OCI-LY1 (cell line): ENCODE results near the gene PLEKHG3.

ENCODE experiments used
- H2AFZ ChIP-seq: fragments of 200-600 bp; sonication (generic), shearing (Covaris generic); 2 replicates; pipeline ENCODE4 v1.6.0; 2014; ENCODE audit warnings: antibody characterized with exemption, mild to moderate bottlenecking, low read length
- H3F3A ChIP-seq: fragments of 200-600 bp; sonication (generic), shearing (Covaris generic); 2 replicates; pipeline ENCODE4 v1.6.0; 2014; ENCODE audit warnings: mild to moderate bottlenecking, antibody characterized with exemption, low read length, moderate library complexity; ENCODE audit not compliant: insufficient read depth
- H3K27ac ChIP-seq: fragments of 200-600 bp; sonication (generic); 2 replicates; pipeline ENCODE4 v1.5.1; 2014; ENCODE audit warnings: low read length, mixed run types, mild to moderate bottlenecking, low read depth; ENCODE audit not compliant: poor library complexity, severe bottlenecking
- H3K27me3 ChIP-seq: fragments of 200-600 bp; sonication (generic); 2 replicates; pipeline ENCODE4 v1.6.0; 2014; ENCODE audit warnings: antibody characterized with exemption, mild to moderate bottlenecking, low read length, moderate library complexity; ENCODE audit not compliant: insufficient read depth
- H3K36me3 ChIP-seq: fragments of 200-600 bp; sonication (generic); 2 replicates; pipeline ENCODE4 v1.6.1; 2014; ENCODE audit warnings: mild to moderate bottlenecking, antibody characterized with exemption, low read length, moderate library complexity, mixed read lengths; ENCODE audit not compliant: insufficient read depth
- H3K4me1 ChIP-seq: fragments of 200-600 bp; sonication (generic); 2 replicates; pipeline ENCODE4 v1.5.1; 2014; ENCODE audit warnings: mild to moderate bottlenecking, low read length, moderate library complexity; ENCODE audit not compliant: insufficient read depth, severe bottlenecking
- H3K4me2 ChIP-seq: fragments of 200-600 bp; sonication (generic), shearing (Covaris generic); 2 replicates; pipeline ENCODE4 v1.6.1; 2014; ENCODE audit warnings: low read length
- H3K4me3 ChIP-seq: fragments of 200-600 bp; sonication (generic); 2 replicates; pipeline ENCODE4 v1.5.1; 2014; ENCODE audit warnings: low read length, low read depth, mild to moderate bottlenecking, mixed read lengths; ENCODE audit not compliant: poor library complexity, severe bottlenecking
- H3K79me2 ChIP-seq: fragments of 200-600 bp; shearing (Covaris generic); 2 replicates; pipeline ENCODE4 v1.6.1; 2016; ENCODE audit warnings: mixed run types, low read length, mixed read lengths; ENCODE audit not compliant: insufficient read depth
- H3K9ac ChIP-seq: fragments of 200-600 bp; sonication (generic), shearing (Covaris generic); 2 replicates; pipeline ENCODE4 v1.6.1; 2014; ENCODE audit warnings: mild to moderate bottlenecking, low read length, mixed read lengths
- H3K9me2 ChIP-seq: fragments of 200-600 bp; sonication (generic), shearing (Covaris generic); 2 replicates; pipeline ENCODE4 v1.6.1; 2014; ENCODE audit warnings: low read depth, mild to moderate bottlenecking, low read length, mixed read lengths
- H3K9me3 ChIP-seq: fragments of 200-600 bp; shearing (Covaris generic); 2 replicates; pipeline ENCODE4 v1.6.1; 2014; ENCODE audit warnings: low read length, mixed read lengths
- H4K20me1 ChIP-seq: fragments of 200-600 bp; sonication (generic), shearing (Covaris generic); 2 replicates; pipeline ENCODE4 v1.6.0; 2016; ENCODE audit warnings: mild to moderate bottlenecking, low read length; ENCODE audit not compliant: insufficient read depth
- EZH2 ChIP-seq: fragments of 200-600 bp; sonication (generic), shearing (Covaris generic); IDR thresholded peaks from 2 replicates; pipeline ENCODE4 v1.8.0; 2017; ENCODE audit warnings: borderline replicate concordance, mixed run types, mild to moderate bottlenecking, antibody characterized with exemption, low read length, moderate library complexity, mixed read lengths
- TF ChIP-seq, protein P1 (sequence below): fragments of 200-600 bp; sonication (generic), shearing (Covaris generic); IDR thresholded peaks from 2 replicates; pipeline ENCODE4 v1.5.1; 2017; ENCODE audit warnings: mild to moderate bottlenecking, antibody characterized with exemption, low read length, moderate library complexity, mixed read lengths

PLEKHG3 gene

GRCh38 chr14:64674829-64675228 is 29.4 kb upstream of the PLEKHG3 start:
- no peak overlapping the region for H3K4me2 ChIP-seq
- no peaks in the 10 kb centered on the region for H4K20me1 ChIP-seq
- TF ChIP-seq, protein P1, sequence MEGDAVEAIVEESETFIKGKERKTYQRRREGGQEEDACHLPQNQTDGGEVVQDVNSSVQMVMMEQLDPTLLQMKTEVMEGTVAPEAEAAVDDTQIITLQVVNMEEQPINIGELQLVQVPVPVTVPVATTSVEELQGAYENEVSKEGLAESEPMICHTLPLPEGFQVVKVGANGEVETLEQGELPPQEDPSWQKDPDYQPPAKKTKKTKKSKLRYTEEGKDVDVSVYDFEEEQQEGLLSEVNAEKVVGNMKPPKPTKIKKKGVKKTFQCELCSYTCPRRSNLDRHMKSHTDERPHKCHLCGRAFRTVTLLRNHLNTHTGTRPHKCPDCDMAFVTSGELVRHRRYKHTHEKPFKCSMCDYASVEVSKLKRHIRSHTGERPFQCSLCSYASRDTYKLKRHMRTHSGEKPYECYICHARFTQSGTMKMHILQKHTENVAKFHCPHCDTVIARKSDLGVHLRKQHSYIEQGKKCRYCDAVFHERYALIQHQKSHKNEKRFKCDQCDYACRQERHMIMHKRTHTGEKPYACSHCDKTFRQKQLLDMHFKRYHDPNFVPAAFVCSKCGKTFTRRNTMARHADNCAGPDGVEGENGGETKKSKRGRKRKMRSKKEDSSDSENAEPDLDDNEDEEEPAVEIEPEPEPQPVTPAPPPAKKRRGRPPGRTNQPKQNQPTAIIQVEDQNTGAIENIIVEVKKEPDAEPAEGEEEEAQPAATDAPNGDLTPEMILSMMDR, result no peak
- no peak for TF ChIP-seq EZH2
- no peak overlapping the region for H3K27ac ChIP-seq
- no peak overlapping the region for H2AFZ ChIP-seq
- H3K9ac ChIP-seq, result no peak overlapping the region
- H3K4me1 ChIP-seq, result no peaks in the 10 kb centered on the region
- H3F3A ChIP-seq, result no peaks in the 10 kb centered on the region
- no peaks in the 10 kb centered on the region for H3K79me2 ChIP-seq
- no peak overlapping the region for H3K4me3 ChIP-seq
- peaks cover 11% of the 10 kb centered on the region for H3K27me3 ChIP-seq
- no peaks in the 10 kb centered on the region for H3K36me3 ChIP-seq
- no peaks in the 10 kb centered on the region for H3K9me2 ChIP-seq
- no peaks in the 10 kb centered on the region for H3K9me3 ChIP-seq

GRCh38 chr14:64675312-64675711 is 28.9 kb upstream of the PLEKHG3 start:
- Histone ChIP-seq H3K27ac (no peak overlapping the region), H3K4me3 (no peak overlapping the region), H3K4me1 (no peaks in the 10 kb centered on the region), H3K36me3 (no peaks in the 10 kb centered on the region), H3K9me2 (no peaks in the 10 kb centered on the region), H2AFZ (no peak overlapping the region), H3F3A (no peaks in the 10 kb centered on the region), H3K4me2 (no peak overlapping the region), H3K27me3 (peaks cover 11% of the 10 kb centered on the region), H3K9ac (no peak overlapping the region), H3K79me2 (no peaks in the 10 kb centered on the region), H3K9me3 (no peaks in the 10 kb centered on the region), H4K20me1 (no peaks in the 10 kb centered on the region)
- TF ChIP-seq, protein P1, result no peak
- TF ChIP-seq EZH2, result no peak

DNA sequence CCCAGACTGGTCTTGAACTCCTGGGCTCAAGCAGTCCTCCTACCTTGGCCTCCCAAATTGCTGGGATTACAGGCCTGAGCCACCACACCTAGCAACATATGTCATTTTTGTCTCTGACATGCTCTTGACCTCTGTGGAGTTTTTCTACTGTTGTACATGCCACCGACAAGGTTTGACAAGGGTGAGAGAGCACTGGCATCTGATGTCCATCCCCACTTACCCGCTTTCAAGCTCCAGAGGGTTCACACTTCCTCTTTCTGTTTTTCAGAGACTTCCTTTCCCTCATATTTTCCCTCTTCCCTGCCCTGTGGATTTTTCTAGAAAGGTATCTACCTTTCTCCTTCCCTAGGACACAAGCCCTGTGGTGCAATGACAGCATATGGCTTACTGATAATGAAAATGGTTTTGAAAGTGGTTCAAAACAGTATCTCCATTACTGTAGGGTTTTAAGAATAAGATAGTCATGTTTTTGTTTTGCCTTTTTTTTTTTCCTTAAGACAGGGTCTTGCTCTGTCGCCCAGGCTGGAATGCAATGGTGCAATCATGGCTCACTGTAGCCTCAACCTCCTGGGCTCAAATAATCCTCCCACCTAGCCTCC is 27.7 kb upstream of the PLEKHG3 start:
- Histone ChIP-seq H3K9me2 (no peaks in the 10 kb centered on the region), H3K27me3 (peaks cover 11% of the 10 kb centered on the region), H3K4me2 (no peak overlapping the region), H3K4me1 (no peaks in the 10 kb centered on the region), H2AFZ (no peak overlapping the region), H3K27ac (no peak overlapping the region), H3K9me3 (no peaks in the 10 kb centered on the region), H3K4me3 (no peak overlapping the region), H3K9ac (no peak overlapping the region), H3F3A (no peaks in the 10 kb centered on the region), H3K79me2 (no peaks in the 10 kb centered on the region), H4K20me1 (no peaks in the 10 kb centered on the region), H3K36me3 (no peaks in the 10 kb centered on the region)
- no peak for TF ChIP-seq EZH2
- TF ChIP-seq, protein P1, result no peak
